ENCODE measurements around the gene SERPINE1.

- no peak for TF ChIP-seq CTCF (IDR thresholded peaks at IDR 0.05 in 2 of 3, conservative IDR thresholded peaks at IDR 0.05 in 1 of 3; ENCODE audit: borderline replicate concordance in 1 of 3, insufficient read depth in 1 of 3, low read depth in 2 of 3, low read length in 2 of 3)
- TF ChIP-seq POLR2AphosphoS5 (IDR thresholded peaks at IDR 0.05; ENCODE audit: low read depth, low read length), result no peak
- no peak for TF ChIP-seq ELF1 (IDR thresholded peaks at IDR 0.05; ENCODE audit: borderline replicate concordance, low read depth)
- no peak for TF ChIP-seq POLR2A (IDR thresholded peaks at IDR 0.05; ENCODE audit: borderline replicate concordance, extremely low read depth, insufficient read depth, insufficient read length)
- TF ChIP-seq JUND (IDR thresholded peaks at IDR 0.05), result no peak
- no peak for TF ChIP-seq CBX3 (IDR thresholded peaks at IDR 0.05; ENCODE audit: low read depth)
Observed at GRCh38 chr7:101096331-101096956, 30.5 kb upstream of the SERPINE1 start.
